Stimulated activated CD4-positive, alpha-beta T cell treated with anti-CD3 and anti-CD28 coated beads, Interleukin-12 subunit alpha, Interleukin-12 subunit beta, amount 100 ng/mL, for 4 hours (primary cell): Measurements from ENCODE around the gene EDAR.

Experiments used
- DNase-seq: peaks from one replicate; pipeline ENCODE4 v3.0.0-alpha.2; 2020

The EDAR gene

DNA sequence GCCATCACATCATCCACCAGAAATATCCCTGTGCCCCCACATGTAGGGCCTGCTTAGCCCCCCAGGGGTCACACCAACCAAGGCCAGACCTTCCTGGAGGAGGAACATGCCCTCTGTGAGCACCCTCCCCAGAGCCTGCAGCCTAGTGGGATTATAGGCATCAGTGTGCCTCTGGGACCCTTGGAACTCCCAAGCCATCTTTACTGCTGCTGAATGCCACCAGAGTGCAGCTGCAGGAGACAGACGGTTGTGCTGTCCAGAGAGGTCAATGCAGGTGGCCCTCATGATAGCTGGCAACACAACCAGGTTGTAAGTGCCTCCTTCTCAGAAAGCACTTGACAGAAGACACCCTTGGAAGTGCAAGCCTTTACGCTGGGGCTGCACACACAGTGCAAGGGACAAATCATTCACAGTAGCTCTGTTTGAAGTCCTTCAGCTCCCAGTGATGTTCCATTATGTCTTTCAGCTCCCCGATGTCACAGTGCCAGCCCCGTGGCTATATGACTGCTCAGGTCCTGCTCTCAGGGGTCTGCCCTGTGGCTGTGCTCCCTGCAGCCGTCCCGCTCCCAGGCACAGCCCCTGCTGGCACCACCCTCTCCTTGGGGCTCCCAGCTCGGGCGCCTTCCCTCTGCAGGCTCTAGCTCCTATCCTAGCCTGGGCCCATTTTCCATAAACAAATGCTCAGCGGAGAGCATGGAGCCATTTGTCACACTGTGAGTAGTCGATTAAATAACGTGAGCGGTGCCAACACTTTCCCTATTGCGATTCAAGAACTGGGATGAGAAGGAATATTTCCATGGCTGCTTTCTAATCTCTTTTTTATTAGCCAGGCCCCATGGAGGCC lies 65.1 kb downstream of the EDAR start:
- DNase-seq = no peak

DNA sequence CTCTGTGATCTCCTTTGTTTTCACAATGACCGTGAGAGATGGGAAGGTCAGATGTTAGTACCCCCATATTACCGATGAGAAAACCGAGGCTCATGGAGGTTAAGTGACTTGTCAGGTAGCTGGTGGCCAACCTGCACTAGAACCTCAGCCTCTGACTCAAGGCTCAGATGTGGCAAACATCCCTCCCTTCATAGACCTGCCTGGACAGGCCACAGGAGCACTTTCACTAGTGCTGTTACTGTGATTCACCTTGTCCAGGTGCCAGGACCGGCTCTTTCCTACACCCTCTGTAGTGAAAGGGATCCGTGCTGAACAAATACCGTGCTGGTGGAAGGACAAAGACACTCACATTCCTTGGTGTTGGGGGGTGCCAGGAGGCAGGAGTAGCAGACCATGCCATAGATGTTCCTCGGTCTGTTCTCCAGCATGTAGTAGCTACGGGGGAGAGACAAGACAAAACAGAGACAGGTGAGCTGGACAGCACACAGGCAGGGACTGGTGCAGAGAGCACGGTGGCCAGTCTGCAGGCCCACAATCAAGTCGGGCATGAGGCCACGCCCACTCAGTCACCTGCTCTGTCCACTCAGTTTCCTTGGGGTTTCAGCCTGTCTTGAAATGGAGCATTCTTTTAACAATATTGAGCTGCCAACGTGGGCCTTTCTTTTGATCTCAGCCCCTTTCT lies 65.9 kb downstream of the EDAR start:
- DNase-seq = no peak

DNA sequence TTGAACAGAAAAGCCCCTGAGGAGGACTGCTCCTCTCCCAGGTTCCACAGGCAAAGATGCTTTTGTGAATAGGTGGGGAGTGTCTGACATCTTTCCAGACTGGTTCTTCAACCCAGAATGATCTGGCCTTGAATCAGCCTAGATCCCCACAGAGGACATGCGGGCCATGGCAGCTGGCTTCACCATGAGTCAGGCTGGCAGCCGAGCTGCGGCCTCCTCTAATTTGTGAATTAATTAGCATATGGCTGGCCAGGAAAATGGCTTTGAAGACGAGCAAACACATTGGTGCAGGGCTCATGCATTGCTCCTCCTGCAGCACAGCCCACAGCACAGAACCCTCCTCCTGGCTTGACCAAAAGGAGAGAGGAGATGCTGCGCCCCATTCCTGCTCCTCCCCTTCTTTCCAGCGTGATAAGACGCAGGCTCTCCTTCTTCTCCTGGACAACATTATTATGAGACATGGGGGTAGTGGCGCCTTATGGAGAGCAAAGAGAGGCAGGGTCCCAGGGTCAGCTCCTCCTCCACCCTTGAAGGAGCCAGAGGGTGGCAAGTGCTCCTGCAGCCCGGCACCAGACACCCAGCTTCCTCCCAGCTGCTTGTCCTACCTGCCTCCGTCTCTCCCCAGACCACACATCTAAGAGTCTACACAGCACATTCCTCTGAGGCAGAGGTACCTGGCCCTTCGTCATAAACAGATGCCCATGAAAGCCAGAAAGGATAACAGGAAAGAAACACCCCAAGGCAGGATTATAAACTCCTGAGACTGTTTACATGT lies 66.7 kb downstream of the EDAR start:
- DNase-seq = no peak

DNA sequence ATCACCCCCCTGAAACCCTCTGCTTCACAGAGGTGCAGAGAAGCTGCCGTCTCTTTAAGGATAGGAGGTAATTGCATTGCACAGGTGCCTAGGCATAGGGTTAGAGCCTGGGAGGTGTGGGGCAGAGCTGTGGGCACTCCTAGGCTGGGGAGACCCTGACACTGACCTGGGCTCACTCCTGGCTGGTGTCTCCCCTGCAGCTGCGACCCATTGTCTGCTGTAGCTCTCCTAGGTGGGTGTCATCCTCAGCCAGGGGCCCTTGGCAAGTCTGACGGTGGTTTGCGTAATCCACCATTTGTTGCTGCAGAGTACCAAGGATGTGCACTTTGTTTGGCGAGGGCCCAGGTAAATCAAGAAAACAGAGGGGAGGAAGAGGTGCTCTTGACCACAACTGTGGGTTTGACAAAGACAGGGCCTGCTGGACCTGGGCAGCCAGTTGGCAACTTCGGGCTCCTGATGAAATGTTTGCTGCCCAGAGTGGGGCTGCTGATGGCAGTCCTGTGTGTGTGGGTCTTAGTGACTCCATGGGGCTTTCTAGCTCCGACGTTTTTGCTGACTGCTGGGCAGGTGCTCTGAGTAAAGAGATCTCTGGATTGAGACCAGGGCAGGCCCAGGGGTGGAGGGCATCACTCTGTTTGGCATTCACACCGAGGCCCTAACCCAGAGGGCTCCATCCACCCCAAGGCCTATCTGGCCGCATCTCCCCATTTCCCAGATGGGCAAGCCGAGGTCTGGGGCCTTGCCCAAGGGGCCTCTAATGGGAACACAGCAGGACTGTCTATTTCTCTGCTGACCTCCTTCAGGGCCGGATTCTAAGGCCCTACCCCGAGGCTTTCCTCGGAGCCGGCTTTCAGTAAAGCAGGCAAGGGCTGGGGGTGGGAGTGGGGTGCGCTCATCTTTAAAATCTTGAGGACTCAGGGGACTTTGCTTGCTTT lies 67.7 kb downstream of the EDAR start:
- no peak for DNase-seq

DNA sequence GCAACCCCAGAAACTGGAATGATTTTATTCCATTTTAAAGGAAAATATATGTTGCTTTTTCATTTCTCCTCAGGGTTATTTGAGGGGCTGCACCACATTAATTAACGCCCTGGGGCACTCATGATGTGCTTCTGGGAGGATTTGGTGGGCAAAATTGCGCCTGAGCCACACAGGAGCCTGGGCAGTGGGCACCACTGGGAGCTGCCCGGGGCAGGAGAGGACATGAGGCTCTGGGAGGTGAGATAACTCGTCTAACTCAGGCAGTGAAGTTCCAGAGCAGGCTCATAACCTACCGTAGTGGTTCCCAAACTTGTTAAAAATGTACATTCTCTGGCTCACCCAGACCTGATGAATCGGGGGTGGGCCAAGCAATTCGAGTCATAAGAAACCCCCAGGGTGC lies 68.3 kb downstream of the EDAR start:
- DNase-seq = no peak

DNA sequence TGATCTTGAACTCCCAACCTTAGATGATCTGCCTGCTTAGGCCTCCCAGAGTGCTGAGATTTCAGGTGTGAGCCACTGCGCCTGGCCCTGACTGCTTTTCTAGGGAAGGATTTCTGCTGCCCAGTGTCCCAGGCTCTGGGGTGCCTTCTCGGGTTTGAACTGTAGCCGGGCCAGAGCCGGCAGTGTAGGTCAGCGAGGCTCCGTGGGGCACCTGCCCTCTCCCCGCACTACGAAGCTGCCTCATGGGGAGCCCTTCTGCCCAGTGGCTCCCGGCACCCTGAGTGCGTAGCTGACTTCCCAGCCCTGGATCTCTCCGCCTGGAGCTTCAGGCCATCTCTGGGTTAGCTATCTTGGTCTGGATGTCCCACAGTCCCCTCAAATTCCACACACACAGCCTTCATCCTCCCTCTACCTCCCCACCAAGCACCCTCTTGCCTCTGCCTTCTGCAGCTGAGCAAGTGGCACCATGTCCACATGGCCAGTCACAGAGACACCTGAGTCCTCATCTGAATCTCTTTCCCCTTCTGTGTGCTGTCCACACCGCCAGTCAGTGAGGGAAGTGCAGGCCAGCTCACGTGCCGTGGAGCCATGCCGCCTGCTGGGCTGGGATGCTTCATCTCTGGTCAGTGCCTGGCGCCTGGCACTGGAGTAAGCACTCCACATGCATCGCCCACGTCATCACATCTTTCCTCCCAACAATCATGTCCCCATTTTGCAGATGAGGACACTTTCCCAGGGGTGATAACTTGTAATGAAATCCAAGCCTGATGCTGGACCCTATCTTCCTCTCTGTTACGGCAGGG lies 69.2 kb downstream of the EDAR start:
- DNase-seq = no peak

DNA sequence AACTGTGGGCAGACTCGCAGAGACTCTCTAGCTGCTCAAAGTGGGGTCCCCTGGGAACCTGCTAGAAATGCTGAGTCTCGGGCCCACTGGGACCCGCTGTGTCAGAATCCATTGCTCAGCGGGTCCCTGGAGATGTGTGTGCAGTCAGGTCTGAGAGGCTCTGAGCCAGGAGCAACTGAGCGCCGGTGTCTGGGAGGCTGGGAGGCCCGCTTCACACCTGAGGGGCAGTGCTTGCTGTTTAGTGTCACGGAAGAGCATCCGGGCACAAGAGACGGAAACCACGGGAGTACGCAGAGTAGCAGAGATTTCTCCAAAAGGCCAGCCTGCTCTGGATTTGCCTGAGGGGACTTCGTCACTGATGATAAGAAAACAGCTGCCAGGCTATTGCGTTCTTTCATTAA lies 70.1 kb downstream of the EDAR start:
- DNase-seq = no peak

DNA sequence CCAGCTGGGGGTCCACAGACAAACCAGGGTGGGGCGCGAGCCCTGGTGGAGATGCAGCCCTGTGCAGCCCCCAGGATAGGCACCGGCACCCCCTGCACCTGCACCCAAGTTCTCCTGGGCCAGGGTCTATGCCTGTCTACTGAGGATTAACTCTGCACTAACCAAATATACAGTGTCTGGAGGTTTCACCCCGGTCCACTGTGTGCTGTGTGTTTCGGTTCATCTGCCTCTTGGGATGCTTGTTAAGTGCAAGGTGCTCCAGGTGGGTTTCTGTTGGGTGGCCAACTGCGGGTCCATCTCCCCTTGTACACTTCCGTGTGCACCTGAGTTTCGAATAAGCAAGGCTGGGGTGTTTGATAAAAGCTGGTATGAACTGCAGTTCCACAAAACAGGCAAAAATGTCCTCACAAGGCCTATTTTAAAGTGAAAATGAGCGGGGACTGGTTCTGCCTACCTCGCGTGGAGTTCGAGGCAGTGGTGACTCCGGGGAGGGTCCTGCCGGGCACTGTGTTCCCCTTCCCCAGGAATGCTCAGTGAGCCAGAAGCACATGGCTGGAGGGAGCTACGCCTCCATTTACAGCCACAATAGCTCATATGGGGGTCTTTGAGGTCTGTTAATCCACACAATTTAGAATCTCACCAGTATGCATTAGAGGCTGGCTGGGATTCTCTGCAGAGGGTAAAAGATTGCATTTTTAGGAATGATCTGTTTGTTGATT lies 70.7 kb downstream of the EDAR start:
- DNase-seq = no peak

DNA sequence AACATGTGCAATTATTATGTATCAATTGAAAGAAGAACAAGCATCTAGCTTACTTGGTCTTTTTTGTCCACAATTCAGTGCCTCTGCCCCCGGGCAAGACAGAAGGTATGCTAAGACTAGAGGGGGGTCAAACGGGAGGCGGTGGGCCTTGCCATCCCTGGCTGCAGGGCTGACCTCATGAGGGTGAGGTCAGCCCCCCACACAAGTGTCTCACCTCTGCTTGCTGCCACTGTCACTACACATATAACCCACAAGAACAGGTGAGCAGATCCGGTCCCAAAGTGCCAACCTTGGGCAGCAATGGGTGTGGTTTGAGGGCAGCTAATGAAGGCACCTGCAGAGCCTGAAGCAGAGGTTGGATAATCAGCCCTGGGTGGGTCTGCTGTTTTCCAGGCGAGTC lies 71.5 kb downstream of the EDAR start:
- DNase-seq = no peak

DNA sequence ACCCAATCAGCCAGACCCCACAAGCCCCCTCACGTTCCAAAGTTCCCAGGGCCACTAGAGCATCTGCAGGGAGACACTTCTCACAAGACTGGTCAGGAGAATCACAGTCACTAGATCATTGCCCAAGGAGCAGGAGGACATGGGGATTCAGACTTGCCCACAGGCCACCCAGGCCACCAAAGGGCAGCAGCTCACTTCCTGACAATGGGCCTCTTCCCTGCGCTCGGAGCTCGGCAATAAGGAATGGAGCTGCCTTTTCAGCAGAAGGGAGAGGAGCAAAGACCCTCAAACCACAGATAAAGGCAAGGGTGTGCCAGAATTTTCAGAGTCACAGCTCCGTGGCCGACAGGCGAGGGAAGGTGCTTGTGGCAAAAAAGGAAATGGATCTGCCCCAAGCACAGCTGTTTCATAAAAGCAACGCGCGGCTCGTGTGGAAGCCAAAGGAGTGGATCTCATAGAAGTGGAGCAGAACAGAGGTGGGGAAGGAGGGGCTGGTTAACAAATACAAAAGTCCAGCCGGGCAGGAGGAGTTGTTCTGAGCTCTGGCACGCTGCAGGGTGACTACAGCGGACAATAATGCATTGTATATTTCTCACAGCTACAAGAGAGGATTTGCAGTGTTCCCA lies 72.1 kb downstream of the EDAR start:
- DNase-seq = no peak

DNA sequence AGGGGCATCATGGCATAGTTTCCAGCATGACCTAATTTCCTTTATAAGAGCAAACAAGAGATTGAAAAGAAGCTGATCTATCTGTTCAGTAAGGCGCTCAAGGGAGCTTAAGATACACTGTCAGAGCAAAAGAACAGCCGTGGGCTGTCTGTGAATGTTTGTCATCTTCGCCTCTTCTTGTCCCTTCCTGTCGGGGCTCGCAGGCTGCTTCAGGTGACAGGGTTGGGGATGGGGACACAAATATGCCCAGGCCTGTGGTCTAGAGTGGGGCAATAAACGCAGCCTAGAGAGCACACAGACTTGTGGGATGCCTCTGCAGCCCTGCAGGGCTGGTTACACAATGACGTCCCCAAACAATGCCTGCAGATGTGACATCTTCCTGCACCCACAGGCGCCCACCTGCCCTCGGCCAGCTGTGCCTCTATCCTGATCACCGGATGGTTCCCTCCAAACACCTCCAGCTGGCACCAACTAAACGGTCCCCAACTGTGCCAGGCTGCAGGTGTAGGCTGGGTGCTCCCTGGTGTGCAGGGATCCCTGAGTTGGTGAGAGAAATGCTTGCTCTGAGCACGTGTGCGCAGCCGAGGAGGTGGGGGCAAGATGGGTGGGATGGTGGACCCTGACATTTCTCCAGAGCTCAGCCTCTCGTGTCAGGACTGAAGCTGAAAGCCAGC lies 72.8 kb downstream of the EDAR start:
- DNase-seq = no peak

DNA sequence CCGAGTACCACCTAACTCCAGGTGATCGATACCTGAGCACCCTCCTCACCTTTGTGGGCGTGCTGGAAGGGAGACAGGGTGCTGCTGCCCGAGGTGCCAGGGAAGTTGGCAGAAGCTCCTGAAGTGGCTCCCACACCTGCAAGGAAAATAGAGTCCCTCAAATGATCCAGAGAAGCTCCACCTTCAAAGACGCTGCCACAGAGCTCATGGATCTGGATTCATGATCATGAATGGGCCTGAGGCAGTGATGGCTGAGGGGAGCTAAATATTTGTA lies 76.5 kb downstream of the EDAR start:
- DNase-seq = no peak

DNA sequence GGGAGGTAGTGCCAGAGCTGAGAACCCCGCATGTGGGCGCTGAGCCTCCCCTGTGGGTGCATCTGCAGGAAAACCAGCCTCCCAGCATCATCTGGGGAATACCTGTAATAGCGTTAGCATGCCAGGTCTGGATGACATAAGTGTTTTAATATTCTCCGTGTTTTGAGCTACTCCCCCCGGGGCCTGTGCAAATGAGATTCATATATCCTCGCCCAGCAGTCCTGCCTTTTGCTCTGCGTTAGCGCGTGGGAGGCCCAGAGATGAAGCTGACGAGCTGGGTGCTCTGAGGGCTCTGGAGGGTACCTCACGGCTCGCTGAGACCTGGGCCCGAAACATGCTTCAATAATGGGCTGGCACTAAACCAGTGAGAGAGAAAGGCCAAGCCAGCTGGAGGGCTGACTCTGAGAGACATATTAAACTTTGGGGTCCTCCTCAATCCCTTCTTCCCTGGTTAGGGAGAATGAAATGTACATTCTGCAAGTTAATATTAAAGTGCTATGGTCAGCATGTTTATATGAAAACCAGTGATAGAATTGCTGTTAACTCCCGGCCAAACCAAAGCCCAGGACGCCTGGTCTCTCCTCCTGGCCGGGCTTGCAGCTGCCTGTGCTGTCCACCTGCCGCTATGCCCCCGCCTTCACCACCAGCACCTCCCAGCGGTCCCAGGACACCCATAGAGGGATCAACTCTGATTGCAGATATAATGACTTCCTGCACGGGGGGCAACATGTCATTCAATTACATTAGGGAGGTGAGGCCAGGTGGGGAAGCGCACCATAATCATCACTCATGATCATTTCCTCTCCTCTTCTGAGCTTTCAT lies 77.0 kb downstream of the EDAR start:
- DNase-seq = no peak

DNA sequence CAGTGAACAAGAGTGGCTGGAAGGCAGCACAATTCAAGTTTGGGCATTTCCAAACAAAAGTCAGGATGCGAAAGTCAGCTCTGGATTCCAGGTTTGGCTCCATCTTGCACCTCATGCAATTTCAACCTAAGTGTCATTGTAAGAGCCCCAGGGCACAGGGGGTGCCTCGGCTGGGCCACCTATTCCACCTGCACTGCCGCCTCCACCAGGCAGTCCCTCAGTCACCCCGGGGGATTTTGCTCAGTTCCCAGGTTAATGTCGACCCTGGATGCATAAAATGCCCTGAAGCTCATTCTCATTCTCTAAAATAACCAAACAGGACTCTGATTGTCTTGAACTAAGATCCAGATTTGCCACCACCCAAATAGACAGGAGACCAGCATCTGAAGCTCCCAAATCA lies 77.6 kb downstream of the EDAR start:
- no peak for DNase-seq

DNA sequence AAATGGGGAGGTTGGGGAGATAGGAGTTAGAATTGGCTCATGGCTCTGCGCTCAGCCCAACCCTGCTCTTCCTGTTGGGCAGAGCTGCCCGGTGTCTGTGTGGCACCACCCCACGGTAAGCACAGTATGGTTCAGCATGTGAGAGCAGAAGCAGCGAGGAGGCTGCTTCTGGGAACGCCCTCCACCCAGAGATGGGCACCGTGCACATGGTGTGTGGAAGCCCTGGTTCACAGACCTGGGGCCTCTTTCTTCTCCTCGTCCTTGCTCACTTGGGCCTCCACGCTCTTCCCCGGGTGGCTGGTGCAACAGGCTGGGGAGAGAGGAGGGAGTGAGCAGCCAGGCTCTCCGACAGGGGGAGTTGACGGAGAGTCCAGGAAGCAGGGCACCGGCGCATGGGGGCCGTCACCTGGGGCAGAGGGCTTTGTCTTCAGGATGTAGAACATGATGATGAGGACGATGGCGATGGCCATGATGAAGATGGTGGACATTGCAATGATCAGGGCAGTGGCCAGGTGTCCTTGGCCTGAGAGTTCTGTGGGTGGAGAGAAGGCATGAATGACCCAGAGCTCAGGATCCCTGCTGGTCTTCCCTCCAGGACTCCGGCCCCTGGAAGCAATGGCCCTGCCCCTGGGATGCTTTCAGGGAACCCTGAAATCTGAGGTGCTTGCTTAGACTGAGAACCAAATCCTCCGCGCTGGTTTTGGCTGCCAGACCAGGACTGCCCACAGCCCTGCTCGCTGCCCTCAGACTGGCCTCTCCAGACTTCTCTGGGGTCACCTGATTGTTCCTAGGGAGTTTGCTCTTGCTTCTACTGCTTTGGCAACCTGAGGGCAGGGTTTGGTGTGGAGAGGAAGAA lies 78.3 kb downstream of the EDAR start:
- no peak for DNase-seq

DNA sequence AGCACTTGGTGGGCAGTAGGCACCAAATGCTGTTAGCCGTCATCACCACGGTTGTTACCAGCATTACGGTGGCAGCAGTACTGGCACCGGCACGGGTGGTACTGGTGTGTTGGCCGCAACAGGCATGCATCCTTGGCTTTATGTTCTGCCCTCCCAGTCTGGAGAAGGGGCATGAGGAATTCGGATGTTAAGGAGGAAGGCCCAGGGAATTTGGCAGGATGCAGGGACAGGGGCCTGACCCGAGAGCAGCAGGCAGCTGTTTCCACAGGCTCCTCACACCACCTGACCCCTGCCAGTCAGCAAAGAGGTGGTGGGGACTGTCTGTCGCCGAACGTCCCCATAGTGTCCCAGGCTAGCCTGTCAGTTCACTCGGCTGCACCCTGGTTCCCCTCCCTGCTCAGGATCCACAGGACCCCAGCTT lies 79.0 kb downstream of the EDAR start:
- DNase-seq = no peak

DNA sequence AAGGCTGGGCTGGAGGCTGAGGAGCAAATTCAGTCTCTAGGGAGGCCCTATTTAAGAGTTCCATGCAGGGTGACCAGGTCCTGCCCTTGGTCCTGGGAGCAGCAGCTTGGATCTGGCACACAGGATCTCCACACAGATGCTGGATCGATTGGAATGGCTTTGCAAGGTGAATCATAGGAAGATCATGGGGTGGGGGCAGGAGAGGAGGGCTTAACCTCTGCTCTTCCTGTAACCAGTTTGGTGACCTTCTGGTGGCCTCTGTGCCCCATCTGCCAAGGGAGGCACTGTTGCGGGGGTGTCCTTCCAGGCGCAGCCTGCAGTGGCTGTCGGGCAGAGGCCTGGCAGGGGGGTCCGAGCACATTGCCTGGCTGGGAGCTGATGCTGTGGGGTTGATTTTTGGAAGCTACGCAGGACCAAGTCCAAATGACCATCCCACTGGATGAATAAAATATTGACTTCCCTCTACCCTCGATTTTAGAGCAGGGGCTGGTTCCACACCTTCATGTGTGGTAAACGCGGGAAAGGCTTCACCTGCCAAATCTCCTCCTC lies 79.7 kb downstream of the EDAR start:
- DNase-seq = no peak

DNA sequence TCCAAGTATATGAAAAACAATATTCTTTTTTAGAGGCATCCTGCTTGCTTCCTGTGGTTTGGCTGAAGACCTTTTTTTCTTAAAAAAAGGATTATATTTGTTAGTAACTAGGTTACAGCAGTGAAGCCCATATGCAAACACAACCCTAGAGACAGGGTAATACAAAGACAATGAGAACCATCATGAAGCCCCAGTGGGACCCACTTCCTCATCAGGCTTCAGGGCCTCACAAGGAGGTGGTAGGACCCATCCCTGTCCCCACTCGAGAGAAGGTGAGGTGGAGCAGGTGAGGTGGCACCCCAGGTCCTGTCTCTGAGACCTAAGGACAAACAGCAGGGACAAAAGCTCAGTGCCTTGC lies 80.3 kb downstream of the EDAR start:
- DNase-seq = no peak
